NCI-H69 (cell line): Measurements from ENCODE around the gene STAT1.

Experiments used
- DNase-seq: peaks from one replicate; lab custom pipeline; 2025; lab: John Stamatoyannopoulos, UW

The STAT1 gene

GRCh38 chr2:190959911-190960788 lies 53.8 kb downstream of the STAT1 start:
- DNase-seq, result no peak

GRCh38 chr2:190953257-190953656 lies 60.7 kb downstream of the STAT1 start:
- DNase-seq, result no peak

- DNase-seq, result no peak
Measured at GRCh38 chr2:190950566-190950991, 63.4 kb downstream of the STAT1 start.

GRCh38 chr2:190948671-190949070 lies 65.3 kb downstream of the STAT1 start:
- DNase-seq, result no peak

GRCh38 chr2:190947711-190948251 lies 66.2 kb downstream of the STAT1 start:
- peak; percentile 5 for DNase-seq

GRCh38 chr2:190947141-190947540 lies 66.8 kb downstream of the STAT1 start:
- DNase-seq, result no peak

- DNase-seq, result no peak
Measured at GRCh38 chr2:190943706-190944105, 70.3 kb downstream of the STAT1 start.

- no peak for DNase-seq
Measured at GRCh38 chr2:190942697-190943096, 71.3 kb downstream of the STAT1 start.

- DNase-seq, result no peak
Measured at GRCh38 chr2:190941571-190941970, 72.4 kb downstream of the STAT1 start.

GRCh38 chr2:190940454-190940853 lies 73.5 kb downstream of the STAT1 start:
- no peak for DNase-seq

- no peak for DNase-seq
Measured at GRCh38 chr2:190938771-190939335, 75.1 kb downstream of the STAT1 start.

- no peak for DNase-seq
Measured at GRCh38 chr2:190935054-190935453, 78.9 kb downstream of the STAT1 start.

GRCh38 chr2:190933361-190933760 lies 80.6 kb downstream of the STAT1 start:
- DNase-seq, result no peak

GRCh38 chr2:190932514-190932913 lies 81.5 kb downstream of the STAT1 start:
- DNase-seq, result no peak

- peak; percentile 12 for DNase-seq
Measured at GRCh38 chr2:190930411-190930810, 83.6 kb downstream of the STAT1 start.

- DNase-seq, result no peak
Measured at GRCh38 chr2:190929919-190930318, 84.1 kb downstream of the STAT1 start.

- no peak for DNase-seq
Measured at GRCh38 chr2:190927301-190927700, 86.7 kb downstream of the STAT1 start.

GRCh38 chr2:190922376-190922775 lies 91.6 kb downstream of the STAT1 start:
- no peak for DNase-seq

GRCh38 chr2:190920085-190920484 lies 93.9 kb downstream of the STAT1 start:
- DNase-seq, result no peak
